HG03442 (cell line): Measurements from ENCODE around the gene PPP1R12A.
"Not testable (repeated sequence)": the region's sequence is repeated elsewhere in the genome, so short reads cannot be mapped to it uniquely, and the experiment has no call there.

Source experiments
- ATAC-seq: cut with Tn5 transposase; IDR thresholded peaks from one replicate; pipeline ENCODE4 v1.9.1; 2021; ENCODE audit warnings: mild to moderate bottlenecking, moderate library complexity; ENCODE audit not compliant: unreplicated experiment

Gene PPP1R12A

GRCh38 chr12:79935021-79935623 is at the start of gene PPP1R12A:
PPP1R12A (minus strand) TSS chr12:79935097; CDS start chr12:79934931, 166 bp downstream.
- ATAC-seq: peak; percentile 85

DNA sequence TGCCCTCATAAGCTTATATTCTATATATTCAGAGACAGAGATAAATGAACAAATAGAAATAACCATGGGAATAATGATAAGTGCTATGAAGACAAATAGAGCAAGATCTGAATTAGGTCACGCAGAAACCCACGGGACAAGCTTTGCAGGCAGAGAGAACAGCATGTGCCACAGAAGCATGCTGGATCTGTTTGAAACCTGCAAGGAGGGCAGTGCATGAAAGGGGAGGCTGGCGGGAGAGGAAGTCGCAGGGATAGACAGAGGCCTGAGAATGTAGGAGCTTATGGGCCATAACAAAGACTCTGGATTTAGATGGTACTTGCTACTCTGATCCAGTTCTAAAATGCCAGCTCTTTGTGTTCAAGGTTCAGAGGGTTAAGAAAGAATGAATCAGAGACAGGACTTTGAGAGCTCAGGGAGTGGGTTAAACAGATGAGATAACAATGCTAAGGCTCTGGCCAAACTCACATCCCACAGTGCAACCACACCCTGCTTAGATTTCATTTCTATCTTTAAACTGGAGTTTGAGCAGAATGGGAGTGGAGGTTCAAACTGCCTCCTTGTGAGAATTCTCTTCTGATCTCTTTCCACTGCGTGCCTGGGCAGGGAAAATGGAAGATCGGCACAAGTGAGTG is 49.2 kb upstream of the PPP1R12A start:
- no peak for ATAC-seq

- no peak for ATAC-seq
Measured at GRCh38 chr12:79983492-79983891, 48.6 kb upstream of the PPP1R12A start.

DNA sequence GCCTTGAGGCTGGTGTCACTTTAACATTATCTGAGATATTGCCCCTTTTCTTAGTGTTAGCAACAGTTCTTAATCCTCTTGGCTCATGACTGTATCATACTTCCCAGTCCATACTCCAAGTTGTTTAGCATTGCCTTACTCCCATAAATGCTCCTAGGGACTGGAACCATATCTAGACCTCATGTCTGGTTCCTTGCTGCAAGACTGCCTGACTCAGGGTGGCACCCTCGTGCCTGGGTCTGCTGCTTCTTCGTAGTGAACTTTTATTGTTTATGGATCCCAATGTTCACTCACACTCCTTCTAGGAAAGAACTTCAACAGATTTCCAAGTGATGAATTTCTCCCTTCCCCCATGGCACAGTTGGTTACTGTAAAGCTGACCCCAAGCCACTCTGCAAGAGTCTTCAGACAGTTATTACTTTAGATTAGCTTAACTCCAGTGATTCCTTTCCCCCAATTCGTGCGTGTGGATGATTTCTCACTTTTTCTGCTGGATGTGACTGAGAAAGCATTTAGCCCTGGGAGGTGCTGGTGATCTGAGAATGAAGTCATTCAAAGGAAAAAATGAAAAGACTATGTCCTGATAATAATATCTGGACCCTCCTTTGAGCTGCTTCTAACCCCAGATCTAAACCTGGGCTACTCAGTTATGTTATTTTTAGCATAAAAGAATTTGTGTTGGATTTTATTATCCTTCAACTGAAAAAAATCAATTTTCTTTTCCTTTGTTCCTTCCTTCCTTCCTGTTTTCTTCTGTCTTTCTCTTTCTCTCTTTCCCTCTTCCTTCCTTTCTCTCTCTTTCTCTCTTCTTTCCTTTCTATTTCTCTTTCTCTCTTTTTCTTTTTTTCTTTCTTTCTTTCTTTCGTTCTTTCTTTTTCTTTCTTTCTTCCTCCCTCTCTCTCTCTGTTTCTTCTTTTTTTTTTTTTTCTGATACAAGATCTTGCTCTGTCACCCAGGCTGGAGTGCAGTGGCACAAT is 47.5 kb upstream of the PPP1R12A start:
- no peak for ATAC-seq

DNA sequence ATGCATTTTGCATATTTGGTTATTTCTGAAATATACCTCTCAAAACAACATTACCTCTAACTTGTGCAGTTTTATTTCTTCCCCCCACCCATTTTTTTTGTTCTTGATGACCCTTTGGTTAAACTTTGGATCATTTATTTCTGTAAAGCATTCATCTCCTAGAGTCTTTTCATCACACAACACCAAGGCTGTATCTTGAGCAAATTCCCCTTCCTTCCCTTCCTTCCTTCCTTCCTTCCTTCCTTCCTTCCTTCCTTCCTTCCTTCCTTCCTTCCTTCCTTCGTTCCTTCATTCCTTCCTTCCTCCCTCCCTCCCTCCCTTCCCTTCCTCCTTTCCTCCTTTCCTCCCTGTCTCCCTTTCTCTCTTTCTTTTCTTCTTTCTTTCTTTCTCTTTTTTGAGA is 43.8 kb upstream of the PPP1R12A start:
- no peak for ATAC-seq

DNA sequence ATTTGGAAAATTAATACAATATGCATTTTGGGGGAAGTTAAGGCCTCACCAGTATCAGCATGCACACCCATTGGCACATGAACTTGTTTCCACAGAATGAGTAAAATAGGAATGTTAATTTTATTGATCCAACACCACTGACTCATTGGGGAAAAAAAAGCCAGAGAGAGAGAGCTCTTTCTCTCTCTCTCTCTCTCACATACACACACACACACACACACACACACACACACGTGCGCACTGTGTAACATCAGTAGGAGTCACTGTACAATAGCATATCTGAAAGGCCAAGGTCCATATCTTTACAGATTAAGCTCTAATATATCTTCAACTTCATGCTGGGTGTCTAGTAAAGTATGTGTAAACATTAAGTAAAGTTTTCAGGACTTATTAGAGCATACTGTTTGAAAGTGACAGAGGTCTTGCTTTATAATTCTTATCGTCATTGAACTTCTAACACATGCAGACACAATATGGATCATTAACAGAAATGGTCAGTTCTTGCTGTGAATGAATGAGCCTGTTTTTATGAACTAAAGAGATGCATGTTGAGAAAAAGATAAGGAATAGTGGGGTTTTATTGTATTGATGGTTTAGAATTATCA is 43.1 kb upstream of the PPP1R12A start:
- not testable (repeated sequence) for ATAC-seq

GRCh38 chr12:79975143-79975542 is 40.2 kb upstream of the PPP1R12A start:
- no peak for ATAC-seq

- no peak for ATAC-seq
Measured at GRCh38 chr12:79973801-79974200, 38.9 kb upstream of the PPP1R12A start.

DNA sequence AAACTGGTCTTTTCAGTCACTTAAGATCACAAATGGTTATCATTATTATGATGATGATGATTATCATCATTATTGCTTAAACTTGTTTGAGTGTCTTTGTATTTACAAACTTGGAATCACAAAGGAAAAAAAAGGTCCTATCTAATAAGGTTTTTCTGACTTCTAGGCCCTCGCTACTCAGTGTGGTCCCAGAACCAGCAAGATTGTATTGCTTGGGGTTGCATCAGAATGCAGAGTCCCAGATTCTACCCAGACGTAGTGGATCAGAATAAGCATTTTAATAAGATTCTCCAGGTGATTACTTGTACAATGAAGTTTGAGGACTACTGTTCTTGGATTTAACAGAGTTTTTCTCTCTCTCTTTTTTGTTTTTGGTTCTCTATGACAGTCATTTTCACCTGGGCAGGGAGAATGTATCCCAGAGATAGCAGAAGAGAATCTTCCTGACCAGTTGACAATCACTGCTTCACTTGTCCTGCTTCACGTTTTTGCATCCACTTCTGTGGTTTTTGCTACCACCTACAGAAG is 29.3 kb upstream of the PPP1R12A start:
- ATAC-seq: no peak

DNA sequence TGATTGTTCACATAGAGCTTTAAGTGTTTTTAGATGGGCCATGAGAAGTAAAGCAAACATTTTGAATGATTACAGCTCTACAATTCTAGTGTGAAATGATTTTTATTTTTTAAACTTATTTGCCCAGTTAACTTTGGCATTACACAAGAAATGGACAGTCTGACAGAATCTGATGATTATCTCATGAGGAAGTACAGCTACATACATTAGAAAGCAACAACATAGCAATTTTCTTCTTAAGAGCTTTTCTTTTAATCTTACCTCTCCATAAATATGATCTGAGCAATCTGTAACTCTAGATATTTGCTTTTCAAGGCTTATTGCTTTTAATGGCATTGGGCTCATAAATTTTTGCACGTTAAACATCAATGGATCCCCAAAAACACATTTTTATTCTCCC is 26.5 kb upstream of the PPP1R12A start:
- no peak for ATAC-seq

DNA sequence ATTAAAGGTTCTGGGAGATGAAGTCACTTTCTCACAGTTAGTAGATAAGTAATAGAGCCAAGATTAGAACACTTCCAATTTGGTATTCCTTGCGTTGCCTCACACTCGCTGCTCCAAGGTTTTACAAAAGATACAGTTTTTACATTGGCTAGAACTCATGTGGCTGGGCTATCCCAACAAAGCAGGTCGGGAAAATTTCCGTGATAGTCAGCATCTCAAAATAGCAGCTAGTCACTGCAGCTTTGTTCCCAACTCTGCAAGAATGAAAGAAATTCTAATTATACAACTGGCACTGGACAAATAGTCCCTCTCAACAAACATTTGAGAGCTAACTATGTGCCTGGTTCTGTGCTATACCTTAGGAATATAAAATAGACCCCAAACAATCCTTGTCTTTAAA is 24.6 kb upstream of the PPP1R12A start:
- ATAC-seq: no peak

GRCh38 chr12:79956896-79957295 is 22.0 kb upstream of the PPP1R12A start:
- no peak for ATAC-seq

DNA sequence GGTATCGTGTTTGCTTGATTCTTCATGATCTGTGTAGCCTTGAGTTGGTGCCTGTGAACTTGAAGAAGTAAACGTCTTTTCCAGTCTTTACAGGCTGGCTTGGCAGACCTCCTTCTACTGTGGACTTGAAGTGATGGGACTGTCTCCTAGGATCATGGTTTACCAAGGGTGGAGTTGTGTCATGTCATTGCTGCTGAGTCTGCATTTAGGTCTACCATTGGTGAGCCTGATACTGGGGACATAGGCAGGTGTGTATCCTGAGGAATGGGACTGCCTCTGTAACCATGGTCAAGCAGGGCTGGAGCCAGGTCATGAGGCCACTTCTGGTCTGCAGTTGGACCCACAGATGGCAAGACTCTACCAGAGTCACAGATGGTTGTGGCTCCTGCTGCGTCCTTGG is 20.7 kb upstream of the PPP1R12A start:
- no peak for ATAC-seq

GRCh38 chr12:79954037-79954610 is 19.2 kb upstream of the PPP1R12A start:
- ATAC-seq: no peak

DNA sequence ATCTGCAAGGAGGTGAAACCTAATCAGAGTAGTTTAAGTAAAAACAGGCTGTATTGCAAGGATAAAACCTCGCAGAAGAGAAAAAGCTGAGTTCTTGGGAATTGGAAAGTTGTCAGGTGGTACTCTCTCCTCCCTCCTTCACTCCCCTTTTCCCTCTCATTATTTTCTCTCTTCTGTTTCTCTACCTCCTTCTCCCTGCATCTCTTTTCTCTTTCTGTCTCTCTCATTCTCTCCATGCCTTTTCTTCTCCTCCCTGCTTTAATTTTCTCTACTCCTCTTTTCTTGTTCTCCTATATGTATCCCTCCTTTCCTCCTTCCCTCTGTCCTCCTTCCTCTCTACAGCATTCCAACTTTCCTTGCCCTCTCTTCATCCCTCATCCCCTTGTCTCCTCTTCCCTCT is 14.2 kb upstream of the PPP1R12A start:
- ATAC-seq: no peak

DNA sequence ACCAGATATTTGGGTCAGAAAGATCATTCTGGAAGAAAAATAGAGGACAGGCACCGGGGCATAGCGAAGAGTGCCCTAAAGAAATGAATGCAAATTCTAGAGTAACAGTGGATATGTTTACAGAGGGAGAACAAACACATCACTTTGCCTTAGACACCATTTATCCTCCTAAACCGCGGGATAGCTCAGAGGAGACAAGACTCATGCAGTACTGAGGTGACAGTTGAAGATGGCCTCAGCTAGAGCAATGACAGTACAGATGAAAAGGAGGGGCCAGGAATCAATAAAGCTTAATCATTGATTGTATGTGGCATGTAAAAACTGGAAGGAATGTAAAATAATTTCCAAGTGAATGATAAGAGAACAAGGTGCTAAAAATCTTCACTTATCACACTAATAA is 10.5 kb upstream of the PPP1R12A start:
- no peak for ATAC-seq

- no peak for ATAC-seq
Measured at GRCh38 chr12:79944565-79944964, 9.7 kb upstream of the PPP1R12A start.

DNA sequence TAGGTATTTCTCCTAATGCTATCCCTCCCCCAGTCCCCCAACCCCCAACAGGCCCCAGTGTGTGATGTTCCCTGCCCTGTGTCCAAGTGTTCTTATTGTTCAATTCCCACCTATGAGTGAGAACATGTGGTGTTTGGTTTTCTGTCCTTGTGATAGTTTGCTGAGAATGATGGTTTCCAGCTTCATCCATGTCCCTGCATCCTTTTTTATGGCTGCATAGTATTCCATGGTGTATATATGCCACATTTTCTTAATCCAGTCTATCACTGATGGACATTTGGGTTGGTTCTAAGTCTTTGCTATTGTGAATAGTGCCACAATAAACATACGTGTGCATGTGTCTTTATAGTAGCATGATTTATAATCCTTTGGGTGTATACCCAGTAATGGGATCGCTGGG is 7.9 kb upstream of the PPP1R12A start:
- ATAC-seq: not testable (repeated sequence)

GRCh38 chr12:79939728-79940310 is 4.9 kb upstream of the PPP1R12A start:
- no peak for ATAC-seq

DNA sequence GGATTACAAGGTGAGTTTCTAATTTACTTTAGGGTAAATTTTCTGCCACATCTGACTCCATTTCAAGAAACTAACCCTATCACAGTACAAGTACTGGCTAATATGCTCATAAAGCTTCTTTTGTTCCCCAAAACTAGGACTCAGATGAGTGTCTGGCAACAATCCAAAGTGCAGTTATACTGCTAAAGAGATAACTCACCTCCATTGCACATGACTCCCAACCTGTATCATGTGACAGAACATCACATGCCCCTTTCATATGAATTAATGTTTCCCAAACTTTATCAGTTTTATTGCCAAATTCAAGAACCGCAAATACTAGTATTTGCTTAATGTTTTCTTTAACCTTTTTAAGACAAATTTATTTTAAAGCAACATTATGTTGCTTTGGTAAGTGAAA is 3.9 kb upstream of the PPP1R12A start:
- no peak for ATAC-seq
